ENCODE measurements around the gene PRKCZ.

The PRKCZ gene

DNA sequence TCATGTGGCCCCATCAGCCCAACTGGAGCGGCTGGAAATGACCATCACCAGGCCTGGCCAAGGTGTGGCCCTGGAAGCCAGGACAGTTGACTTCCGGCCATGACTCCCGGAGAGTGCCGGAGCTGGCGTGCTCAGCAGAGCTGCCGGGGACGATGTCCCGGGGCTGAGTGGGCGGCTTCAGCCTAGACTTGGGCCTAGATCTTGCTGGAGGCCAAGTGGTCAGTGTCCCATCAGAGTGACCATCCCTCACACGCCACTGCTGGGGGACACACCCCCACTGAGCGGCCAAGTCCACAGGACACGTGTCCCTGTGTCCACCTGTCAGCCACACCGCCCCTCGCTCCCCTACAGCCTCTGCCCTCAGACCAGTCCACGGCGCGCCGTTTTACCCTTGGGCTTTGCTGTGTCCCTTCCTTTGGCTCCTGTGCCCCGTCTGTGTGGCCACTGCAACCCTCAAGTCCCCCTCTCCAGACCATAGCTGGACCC, 140.3 kb downstream of the PRKCZ start:
- TF ChIP-seq, protein P1, sequence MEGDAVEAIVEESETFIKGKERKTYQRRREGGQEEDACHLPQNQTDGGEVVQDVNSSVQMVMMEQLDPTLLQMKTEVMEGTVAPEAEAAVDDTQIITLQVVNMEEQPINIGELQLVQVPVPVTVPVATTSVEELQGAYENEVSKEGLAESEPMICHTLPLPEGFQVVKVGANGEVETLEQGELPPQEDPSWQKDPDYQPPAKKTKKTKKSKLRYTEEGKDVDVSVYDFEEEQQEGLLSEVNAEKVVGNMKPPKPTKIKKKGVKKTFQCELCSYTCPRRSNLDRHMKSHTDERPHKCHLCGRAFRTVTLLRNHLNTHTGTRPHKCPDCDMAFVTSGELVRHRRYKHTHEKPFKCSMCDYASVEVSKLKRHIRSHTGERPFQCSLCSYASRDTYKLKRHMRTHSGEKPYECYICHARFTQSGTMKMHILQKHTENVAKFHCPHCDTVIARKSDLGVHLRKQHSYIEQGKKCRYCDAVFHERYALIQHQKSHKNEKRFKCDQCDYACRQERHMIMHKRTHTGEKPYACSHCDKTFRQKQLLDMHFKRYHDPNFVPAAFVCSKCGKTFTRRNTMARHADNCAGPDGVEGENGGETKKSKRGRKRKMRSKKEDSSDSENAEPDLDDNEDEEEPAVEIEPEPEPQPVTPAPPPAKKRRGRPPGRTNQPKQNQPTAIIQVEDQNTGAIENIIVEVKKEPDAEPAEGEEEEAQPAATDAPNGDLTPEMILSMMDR (IDR thresholded peaks at IDR 0.05; ENCODE audit: low read depth, low read length, missing control alignments), result no peak
- H3K4me3 ChIP-seq (replicated peaks; ENCODE audit: low read depth, low read length), result peak overlapping the region; percentile 42

DNA sequence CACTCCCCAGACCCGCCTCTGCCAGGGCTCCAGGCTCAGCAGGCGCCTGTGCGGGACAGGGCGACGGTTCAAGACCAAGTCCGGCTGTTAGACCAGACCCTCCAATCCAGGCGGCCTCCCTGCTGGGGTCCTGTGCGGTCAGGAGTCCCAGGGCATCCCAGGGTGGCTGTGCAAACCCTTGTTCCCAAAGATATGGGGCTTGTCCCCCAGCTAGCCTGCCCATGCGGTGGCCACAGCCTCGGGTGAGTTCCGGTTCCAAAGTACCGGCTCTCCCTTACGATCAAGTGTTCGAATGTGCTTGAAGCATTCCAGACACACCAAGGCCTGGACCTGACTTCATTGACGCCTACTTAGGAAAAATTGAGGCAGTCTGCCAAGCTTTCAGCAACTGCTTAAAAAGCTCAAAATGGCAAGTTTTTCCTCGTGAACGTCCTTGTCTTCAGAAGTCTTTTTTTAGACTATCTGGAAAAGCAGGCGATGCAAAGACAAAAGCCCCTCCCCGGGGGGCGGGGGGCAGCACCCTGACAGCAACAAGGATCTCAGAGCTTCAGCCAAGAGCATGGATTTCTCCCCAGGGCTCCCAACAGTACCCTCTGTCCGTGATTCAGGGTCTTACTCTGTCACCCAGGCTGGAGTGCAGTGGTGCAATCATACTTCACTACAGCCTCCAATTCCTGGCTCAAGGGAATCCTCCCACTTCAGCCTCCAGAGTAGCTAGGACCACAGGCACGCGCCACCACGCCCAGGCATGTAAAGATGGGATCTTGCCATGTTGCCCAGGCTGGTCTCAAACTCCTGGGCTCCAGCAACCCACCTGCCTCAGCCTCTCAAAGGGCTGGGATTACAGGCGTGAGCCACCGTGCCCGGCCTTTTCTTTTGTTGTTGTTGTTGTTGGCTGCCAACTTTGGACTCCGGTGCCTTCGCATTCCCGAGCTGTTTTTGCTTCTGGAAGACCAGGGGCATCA, 142.1 kb downstream of the PRKCZ start:
- H3K4me3 ChIP-seq (replicated peaks; ENCODE audit: low read depth, low read length), result peak overlapping the region; percentile 58
- TF ChIP-seq, protein P1 (IDR thresholded peaks at IDR 0.05; ENCODE audit: low read depth, low read length, missing control alignments), result no peak
- no peak for DNase-seq (ENCODE audit: extremely low read depth, low read depth)

More for the DNA sequence above, 140.3 kb downstream of the PRKCZ start:
- DNase-seq (ENCODE audit: extremely low read depth, low read depth), result no peak

DNA sequence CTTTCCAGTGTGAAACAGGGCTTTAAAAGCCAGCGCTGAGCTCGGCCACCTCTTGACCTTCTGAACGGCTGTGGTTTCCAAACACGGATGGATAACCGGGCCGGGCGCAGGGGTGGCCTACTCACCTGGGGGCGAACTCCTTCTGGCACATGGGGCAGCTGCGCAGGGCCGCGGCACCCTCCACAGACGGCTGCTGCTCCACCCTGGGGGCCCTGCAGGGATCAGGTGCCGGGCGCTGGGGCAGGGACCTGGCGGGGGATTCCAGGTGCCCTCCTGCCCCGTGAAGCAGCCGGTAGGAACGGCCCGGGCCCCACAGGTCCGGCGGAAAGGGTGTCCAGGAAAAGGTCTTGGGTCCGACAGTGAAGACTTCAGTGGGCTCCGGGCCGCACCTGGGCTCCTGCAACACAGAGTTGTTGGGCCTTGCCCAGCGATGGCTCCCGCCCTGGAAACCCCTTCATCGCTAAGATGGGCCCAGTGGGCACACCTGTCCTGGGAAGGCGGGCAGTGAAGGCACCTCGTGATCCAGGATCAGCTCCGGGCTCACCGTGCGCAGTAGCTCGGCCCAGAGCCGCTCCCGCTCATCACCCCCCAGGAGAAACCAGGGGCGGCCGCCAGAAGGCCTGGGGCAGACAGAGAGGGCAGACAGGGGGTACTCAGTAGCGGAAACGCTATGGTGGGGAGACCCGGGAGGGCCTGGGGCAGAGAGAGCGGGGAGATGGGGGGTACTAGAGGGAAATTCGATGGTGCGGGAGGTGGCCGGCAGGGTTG, 143.5 kb downstream of the PRKCZ start:
- H3K4me3 ChIP-seq (replicated peaks; ENCODE audit: low read depth, low read length), result peak overlapping the region; percentile 58
- TF ChIP-seq, protein P1 (IDR thresholded peaks at IDR 0.05; ENCODE audit: low read depth, low read length, missing control alignments), result no peak
- DNase-seq (ENCODE audit: extremely low read depth, low read depth), result no peak

DNA sequence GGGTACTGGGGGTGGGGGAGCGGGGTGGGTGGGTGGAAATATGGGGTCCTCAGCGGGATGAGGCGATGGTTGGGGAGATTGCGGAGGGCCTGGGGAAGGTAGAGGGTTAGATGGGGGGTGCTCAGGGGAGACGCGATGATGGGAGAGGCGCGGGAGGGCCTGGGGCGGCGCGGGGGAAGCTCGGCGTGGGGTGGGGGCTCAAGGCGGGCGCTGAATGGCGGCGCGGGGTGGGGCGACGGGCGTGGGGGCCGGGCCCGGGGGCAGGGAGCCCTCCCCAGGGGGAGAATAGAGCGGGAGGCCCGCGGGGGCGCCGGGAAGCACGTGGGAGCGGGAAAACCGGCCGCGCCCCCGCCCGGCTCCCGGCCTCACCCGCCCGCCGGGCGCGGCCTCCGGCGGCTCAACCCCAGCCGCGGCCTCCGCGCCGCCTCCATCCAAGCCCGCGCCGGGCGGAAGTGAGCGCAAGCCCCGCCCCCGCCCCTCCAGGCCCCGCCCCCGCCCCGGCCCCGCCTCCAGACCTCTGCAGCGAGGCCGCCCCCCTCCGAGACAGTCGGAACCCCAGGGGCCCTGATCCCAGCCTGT, 144.2 kb downstream of the PRKCZ start, which contains the start of gene FAAP20:
TSS of gene FAAP20 (minus strand) at position 454 of the 579 bp plus-strand sequence. CDS start at position 431, 23 bp downstream.
- TF ChIP-seq, protein P1 (IDR thresholded peaks at IDR 0.05; ENCODE audit: low read depth, low read length, missing control alignments), result no peak
- peak within 1 kb of the TSS; percentile 58 for H3K4me3 ChIP-seq (replicated peaks; ENCODE audit: low read depth, low read length)
- no peak for DNase-seq (ENCODE audit: extremely low read depth, low read depth)

DNA sequence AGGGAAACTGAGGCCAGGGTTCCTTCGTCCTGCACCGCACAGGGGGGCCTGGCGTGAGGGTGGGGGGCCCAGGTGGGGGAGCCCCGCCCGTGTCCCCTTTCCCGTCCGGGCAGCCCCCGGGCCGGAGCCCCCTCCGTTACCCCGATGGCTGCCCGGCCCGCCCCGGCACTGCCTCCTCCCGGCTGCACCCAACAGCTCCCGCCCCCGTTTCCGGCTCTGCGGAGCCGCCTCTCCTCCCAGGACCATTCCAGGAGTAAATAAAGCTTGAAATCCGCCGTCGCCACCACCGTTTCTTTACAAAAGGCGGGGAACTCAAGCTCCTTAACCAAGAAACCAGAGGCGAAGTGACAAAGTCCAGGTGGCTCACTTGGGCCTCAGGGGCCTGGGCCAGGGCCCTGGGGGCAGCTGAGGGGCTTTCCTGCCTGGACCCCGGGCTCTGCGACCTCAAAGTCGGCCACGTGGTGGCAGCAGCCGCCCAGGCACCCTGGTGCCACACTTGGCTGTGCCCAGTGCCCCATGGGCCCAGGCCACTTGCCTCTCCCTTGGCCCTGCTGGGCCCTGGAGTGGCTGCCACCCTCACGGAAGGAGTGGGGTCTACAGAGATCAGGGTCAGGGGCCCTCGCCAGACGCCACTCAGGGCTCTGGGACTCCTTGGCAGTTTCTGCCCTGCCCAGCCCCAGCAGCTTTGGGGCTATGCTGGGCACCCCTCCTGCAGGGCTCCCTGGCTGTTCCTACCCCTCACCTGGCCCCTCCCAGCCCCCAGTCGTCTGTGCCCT, 144.9 kb downstream of the PRKCZ start:
- peak overlapping the region; percentile 58 for H3K4me3 ChIP-seq (replicated peaks; ENCODE audit: low read depth, low read length)
- no peak for DNase-seq (ENCODE audit: extremely low read depth, low read depth)
- TF ChIP-seq, protein P1 (IDR thresholded peaks at IDR 0.05; ENCODE audit: low read depth, low read length, missing control alignments), result peak; percentile 86

DNA sequence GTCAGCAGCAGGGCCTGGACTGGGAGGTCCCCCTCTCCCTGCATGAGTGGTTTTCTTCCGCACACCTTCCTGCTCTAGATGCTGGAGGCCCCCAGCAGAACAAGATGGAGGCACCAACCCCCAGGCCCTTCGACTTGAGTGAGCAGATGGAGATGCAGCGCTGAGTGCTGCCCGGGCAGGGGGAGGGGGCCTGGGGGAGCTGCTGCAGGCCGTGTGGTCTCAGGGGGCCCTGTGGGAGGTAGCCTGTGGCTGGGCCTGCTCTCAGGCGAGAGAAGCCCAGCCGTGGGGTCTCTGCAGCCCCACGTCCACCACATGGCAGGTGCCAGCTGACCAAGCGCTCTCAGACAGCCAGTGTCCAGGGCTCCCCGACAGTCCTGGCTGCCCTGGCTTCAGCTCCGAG, 145.6 kb downstream of the PRKCZ start:
- DNase-seq (ENCODE audit: extremely low read depth, low read depth), result no peak
- TF ChIP-seq, protein P1 (IDR thresholded peaks at IDR 0.05; ENCODE audit: low read depth, low read length, missing control alignments), result no peak
- H3K4me3 ChIP-seq (replicated peaks; ENCODE audit: low read depth, low read length), result no peak overlapping the region
